Measurements from ENCODE around the gene SPACA5B. TPM values are rescaled to one million over a fixed set of nuclear protein-coding genes. Genes with fewer than 3 reads are reported as not detected.
"Not testable (repeated sequence)": the region's sequence is repeated elsewhere in the genome, so short reads cannot be mapped to it uniquely, and the experiment has no call there.

The SPACA5B gene
- total RNA-seq, 1 donor from 2014 or later = not detected

GRCh38 chrX:48154796-48155195 is 24.4 kb downstream of the SPACA5B start:
- no peaks in the 10 kb centered on the region for H3K36me3 Mint-ChIP-seq
- no peak overlapping the region for H3K27ac Mint-ChIP-seq
- peaks cover 4% of the 10 kb centered on the region for H3K9me3 Mint-ChIP-seq
- TF ChIP-seq, protein P1, sequence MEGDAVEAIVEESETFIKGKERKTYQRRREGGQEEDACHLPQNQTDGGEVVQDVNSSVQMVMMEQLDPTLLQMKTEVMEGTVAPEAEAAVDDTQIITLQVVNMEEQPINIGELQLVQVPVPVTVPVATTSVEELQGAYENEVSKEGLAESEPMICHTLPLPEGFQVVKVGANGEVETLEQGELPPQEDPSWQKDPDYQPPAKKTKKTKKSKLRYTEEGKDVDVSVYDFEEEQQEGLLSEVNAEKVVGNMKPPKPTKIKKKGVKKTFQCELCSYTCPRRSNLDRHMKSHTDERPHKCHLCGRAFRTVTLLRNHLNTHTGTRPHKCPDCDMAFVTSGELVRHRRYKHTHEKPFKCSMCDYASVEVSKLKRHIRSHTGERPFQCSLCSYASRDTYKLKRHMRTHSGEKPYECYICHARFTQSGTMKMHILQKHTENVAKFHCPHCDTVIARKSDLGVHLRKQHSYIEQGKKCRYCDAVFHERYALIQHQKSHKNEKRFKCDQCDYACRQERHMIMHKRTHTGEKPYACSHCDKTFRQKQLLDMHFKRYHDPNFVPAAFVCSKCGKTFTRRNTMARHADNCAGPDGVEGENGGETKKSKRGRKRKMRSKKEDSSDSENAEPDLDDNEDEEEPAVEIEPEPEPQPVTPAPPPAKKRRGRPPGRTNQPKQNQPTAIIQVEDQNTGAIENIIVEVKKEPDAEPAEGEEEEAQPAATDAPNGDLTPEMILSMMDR (conservative IDR thresholded peaks at IDR 0.05) = no peak
- no peak for DNase-seq (ENCODE audit: extremely low spot score, unreplicated experiment)
- H3K4me1 Mint-ChIP-seq (ENCODE audit: unreplicated experiment) = no peaks in the 10 kb centered on the region
- H3K27me3 Mint-ChIP-seq = no peaks in the 10 kb centered on the region
- H3K4me3 Mint-ChIP-seq = no peak overlapping the region

DNA sequence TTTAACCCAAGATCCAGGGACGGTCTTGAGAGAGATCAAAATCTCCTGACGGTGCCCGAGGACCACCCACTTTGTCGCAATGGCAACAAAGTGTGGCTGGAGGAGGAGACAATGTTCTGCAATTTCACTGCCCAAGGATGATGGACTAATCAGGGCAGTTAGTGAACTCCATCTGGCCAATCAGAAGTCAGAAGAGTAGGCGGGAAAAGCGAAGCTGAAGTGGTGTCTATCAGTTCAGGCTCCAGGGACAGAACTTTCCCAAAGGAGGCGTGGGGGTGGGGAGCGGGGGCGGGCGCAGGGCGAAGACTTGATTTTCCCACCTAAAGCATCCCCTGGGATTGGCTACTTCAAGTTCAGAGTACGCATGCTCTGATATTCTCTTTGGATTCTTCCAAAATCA is 25.6 kb downstream of the SPACA5B start:
- Mint-ChIP-seq H3K9me3 (peaks cover 4% of the 10 kb centered on the region), H3K27ac (no peak overlapping the region), H3K4me3 (no peak overlapping the region)

DNA sequence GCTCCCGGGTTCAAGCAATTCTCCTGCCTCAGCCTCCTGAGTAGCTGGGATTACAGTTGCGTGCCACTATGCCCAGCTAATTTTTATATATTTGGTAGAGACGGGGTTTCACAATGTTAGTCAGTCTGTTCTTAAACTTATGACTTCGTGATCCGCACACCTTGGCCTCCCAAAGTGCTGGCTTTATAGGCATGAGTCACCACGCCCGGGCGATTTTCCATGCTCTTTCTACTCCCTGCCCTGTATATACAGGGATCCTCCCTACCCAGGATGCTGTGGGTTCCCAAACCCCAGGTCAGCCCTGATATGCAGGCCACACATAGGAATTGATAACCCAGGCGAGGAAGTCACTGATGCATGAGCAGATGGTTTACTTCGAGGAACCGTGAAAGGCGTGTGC is 34.8 kb downstream of the SPACA5B start:
- TF ChIP-seq, protein P1 (conservative IDR thresholded peaks at IDR 0.05) = no peak
- Mint-ChIP-seq H3K27ac (no peak overlapping the region), H3K4me1 (ENCODE audit: unreplicated experiment) (no peaks in the 10 kb centered on the region), H3K36me3 (no peaks in the 10 kb centered on the region), H3K4me3 (no peak overlapping the region), H3K9me3 (no peaks in the 10 kb centered on the region), H3K27me3 (no peaks in the 10 kb centered on the region)
- no peak for DNase-seq (ENCODE audit: extremely low spot score, unreplicated experiment)

More for the DNA sequence above, 25.6 kb downstream of the SPACA5B start:
- H3K36me3 Mint-ChIP-seq = no peaks in the 10 kb centered on the region
- H3K27me3 Mint-ChIP-seq = no peaks in the 10 kb centered on the region
- no peak for DNase-seq (ENCODE audit: extremely low spot score, unreplicated experiment)
- no peaks in the 10 kb centered on the region for H3K4me1 Mint-ChIP-seq (ENCODE audit: unreplicated experiment)
- TF ChIP-seq, protein P1 (conservative IDR thresholded peaks at IDR 0.05) = no peak

DNA sequence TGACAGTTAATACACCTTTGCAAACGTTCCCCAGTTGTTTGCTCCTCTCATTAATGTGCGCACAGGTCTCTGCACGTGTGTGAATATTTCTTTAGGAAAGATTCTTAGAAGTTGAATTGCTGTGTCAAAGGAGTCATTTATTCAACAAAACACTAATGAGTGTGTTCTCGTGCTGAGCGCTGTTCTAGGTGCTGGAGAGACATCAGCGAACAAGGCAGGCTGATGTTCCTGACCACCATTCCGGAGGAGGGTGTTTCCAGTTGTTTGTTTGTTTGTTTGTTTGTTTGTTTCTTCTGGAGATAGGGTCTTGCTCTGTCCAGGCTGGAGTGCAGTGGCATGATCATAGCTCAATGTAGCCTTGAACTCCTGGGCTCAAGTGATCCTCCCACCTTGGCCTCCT is 35.9 kb downstream of the SPACA5B start:
- H3K4me1 Mint-ChIP-seq (ENCODE audit: unreplicated experiment); H3K4me3 Mint-ChIP-seq; H3K9me3 Mint-ChIP-seq; H3K27me3 Mint-ChIP-seq; H3K27ac Mint-ChIP-seq; DNase-seq (ENCODE audit: extremely low spot score, unreplicated experiment); H3K36me3 Mint-ChIP-seq: not testable (repeated sequence)

DNA sequence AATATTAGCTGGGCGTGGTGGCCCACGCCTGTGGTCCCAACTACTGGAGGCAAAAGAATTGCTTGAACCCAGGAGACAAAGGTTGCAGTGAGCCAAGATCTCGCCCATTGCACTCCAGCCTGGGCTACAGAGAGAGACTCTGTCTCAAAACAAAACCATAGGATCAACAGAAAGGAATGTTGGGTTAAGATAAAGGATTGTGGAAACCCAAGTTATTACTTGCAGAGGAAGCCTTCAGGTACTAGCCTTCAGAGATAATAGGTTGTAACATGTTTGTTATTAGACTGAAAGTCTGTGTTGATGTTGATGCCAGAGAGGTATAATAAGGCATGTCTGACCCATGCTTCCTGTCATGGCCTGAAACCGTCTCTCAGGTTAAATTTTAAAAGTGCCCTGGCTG is 49.3 kb downstream of the SPACA5B start:
- H3K4me1 Mint-ChIP-seq (ENCODE audit: unreplicated experiment) = no peaks in the 10 kb centered on the region
- no peak for DNase-seq (ENCODE audit: extremely low spot score, unreplicated experiment)
- H3K9me3 Mint-ChIP-seq = no peaks in the 10 kb centered on the region
- no peak overlapping the region for H3K27ac Mint-ChIP-seq
- TF ChIP-seq, protein P1 (conservative IDR thresholded peaks at IDR 0.05) = no peak
- H3K36me3 Mint-ChIP-seq = no peaks in the 10 kb centered on the region
- H3K27me3 Mint-ChIP-seq = peaks cover under 1% of the 10 kb centered on the region
- H3K4me3 Mint-ChIP-seq = no peak overlapping the region

GRCh38 chrX:48180811-48181210 is 50.4 kb downstream of the SPACA5B start:
- TF ChIP-seq, protein P1 (conservative IDR thresholded peaks at IDR 0.05) = no peak
- Mint-ChIP-seq H3K27ac (no peak overlapping the region), H3K4me1 (ENCODE audit: unreplicated experiment) (no peaks in the 10 kb centered on the region), H3K36me3 (no peaks in the 10 kb centered on the region), H3K9me3 (no peaks in the 10 kb centered on the region), H3K4me3 (no peak overlapping the region), H3K27me3 (peaks cover 4% of the 10 kb centered on the region)
- DNase-seq (ENCODE audit: extremely low spot score, unreplicated experiment) = no peak

- H3K27ac Mint-ChIP-seq; H3K36me3 Mint-ChIP-seq; H3K9me3 Mint-ChIP-seq; H3K27me3 Mint-ChIP-seq; H3K4me3 Mint-ChIP-seq; H3K4me1 Mint-ChIP-seq (ENCODE audit: unreplicated experiment); DNase-seq (ENCODE audit: extremely low spot score, unreplicated experiment): not testable (repeated sequence)
These were observed 51.5 kb downstream of the SPACA5B start for GRCh38 chrX:48181882-48182281.
